ENCODE measurements around the gene ERP27. TPM values are rescaled to one million over a fixed set of nuclear protein-coding genes. Genes with fewer than 3 reads are reported as not detected.

The ERP27 gene
- total and polyA plus RNA-seq, 2 of the 8 experiments (the other 6 are each of a cell fraction or from before 2014, with no cell fraction given), result not detected

DNA sequence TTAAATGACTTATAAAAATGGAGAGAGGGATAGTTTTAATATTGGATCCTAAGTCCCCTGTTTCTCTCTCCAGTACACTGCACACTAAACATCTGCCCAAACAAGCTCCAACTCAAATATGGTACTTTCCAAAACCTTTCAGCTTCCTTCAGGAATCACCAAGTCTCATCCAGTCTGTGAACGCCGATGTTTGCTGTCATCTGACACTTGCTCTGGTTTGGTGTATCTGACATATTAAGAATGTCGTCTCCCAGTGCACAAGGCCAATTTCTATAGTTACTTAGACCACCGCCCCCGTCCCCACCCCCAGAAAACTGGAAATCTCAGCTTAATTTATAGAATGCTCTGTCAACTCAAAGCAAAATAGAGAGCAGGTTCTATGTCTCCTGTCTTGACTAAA is 47.6 kb downstream of the ERP27 start:
- H3K23me2 ChIP-seq (ENCODE audit: low read depth, low read length), result no peaks in the 10 kb centered on the region
- H4K5ac ChIP-seq (ENCODE audit: insufficient read length, low read depth, low read length), result no peak overlapping the region
- no peak for TF ChIP-seq TAF7 (optimal IDR thresholded peaks at IDR 0.05; ENCODE audit: borderline replicate concordance, low read depth, low read length)
- no peak overlapping the region for H4K8ac ChIP-seq (ENCODE audit: extremely low read depth, insufficient read depth, low read length)
- H2BK5ac ChIP-seq (ENCODE audit: low read depth, low read length), result no peak overlapping the region
- H3K9me3 ChIP-seq (ENCODE audit: insufficient read depth in 2 of 2, low read depth in 1 of 2, low read length in 1 of 2), result no peaks in the 10 kb centered on the region
- H3K9ac ChIP-seq (replicated peaks in 1 of 4; ENCODE audit: extremely low read depth in 1 of 4, low read depth in 3 of 4, low read length in 3 of 4), result no peak overlapping the region
- H3K4ac ChIP-seq (replicated peaks; ENCODE audit: insufficient read length, low read depth, low read length), result no peak overlapping the region
- no peaks in the 10 kb centered on the region for H3K27me3 ChIP-seq (replicated peaks in 1 of 4; ENCODE audit: control insufficient read depth in 3 of 4, extremely low read depth in 1 of 4, insufficient read depth in 3 of 4, low read length in 3 of 4)
- no peak overlapping the region for H2BK15ac ChIP-seq (ENCODE audit: low read length)
- H3K23ac ChIP-seq (ENCODE audit: insufficient read length), result no peak overlapping the region
- FAIRE-seq (no peak), DNase-seq (ENCODE audit: low read depth in 1 of 2, low spot score in 2 of 2) (no peak)
- no peak overlapping the region for H3K4me3 ChIP-seq (ENCODE audit: extremely low read depth in 1 of 4, insufficient read depth in 2 of 4, low read depth in 3 of 4, low read length in 4 of 4)
- H3K4me1 ChIP-seq (replicated peaks in 1 of 4; ENCODE audit: control insufficient read depth in 3 of 4, insufficient read depth in 4 of 4, low read length in 3 of 4), result no peaks in the 10 kb centered on the region
- H2BK120ac ChIP-seq (replicated peaks; ENCODE audit: low read depth, low read length), result no peak overlapping the region
- H2BK12ac ChIP-seq (ENCODE audit: low read depth, low read length), result no peak overlapping the region
- ChIA-PET CTCF (ENCODE audit: partially characterized antibody) (interaction anchor here (0.6 to 1.4 kb wide), 5 partner anchors 9 to 594 kb away, joined by 3 to 6 read pairs (median 3); no protein-coding TSS in a partner anchor), POLR2A (ENCODE audit: partially characterized antibody) (no interaction called here)
- H2BK20ac ChIP-seq (ENCODE audit: low read length), result no peak overlapping the region
- H2AK5ac ChIP-seq (ENCODE audit: low read depth, low read length), result no peak overlapping the region
- no peaks in the 10 kb centered on the region for H3K79me1 ChIP-seq (ENCODE audit: low read depth, low read length)
- H3K56ac ChIP-seq (replicated peaks; ENCODE audit: insufficient read length, low read depth, low read length), result no peak overlapping the region
- no peak overlapping the region for H2AFZ ChIP-seq (ENCODE audit: low read length)
- H3K27ac ChIP-seq (ENCODE audit: low read depth, low read length), result no peak overlapping the region
- H3K36me3 ChIP-seq (ENCODE audit: control insufficient read depth in 2 of 4, insufficient read depth in 4 of 4, low read length in 3 of 4), result no peaks in the 10 kb centered on the region
- WGBS, 2 experiments (ENCODE audit: extremely low coverage in 1 of 2, insufficient coverage in 1 of 2, insufficient read length in 1 of 2, insufficient replicate concordance in 2 of 2, low coverage in 1 of 2, low lambda C conversion rate in 2 of 2, missing lambda C conversion rate in 1 of 2), result 90% methylated on average over 5 of the region's 5 CpGs; no CpG with 5 or more reads in 1 of the 2 experiments
- H4K91ac ChIP-seq (replicated peaks; ENCODE audit: insufficient read length, low read length), result no peak overlapping the region
- H3K18ac ChIP-seq (ENCODE audit: extremely low read depth, low read length), result no peak overlapping the region
- H3K4me2 ChIP-seq (ENCODE audit: insufficient read depth in 1 of 2, low read depth in 2 of 2, low read length in 2 of 2), result no peak overlapping the region
- H4K20me1 ChIP-seq (replicated peaks in 1 of 2; ENCODE audit: control insufficient read depth in 1 of 2, insufficient read depth in 2 of 2, low read length in 2 of 2), result no peaks in the 10 kb centered on the region
- no peak overlapping the region for H3K14ac ChIP-seq (ENCODE audit: insufficient read length)
- no peaks in the 10 kb centered on the region for H3K79me2 ChIP-seq (ENCODE audit: control insufficient read depth in 1 of 2, insufficient read depth in 2 of 2, low read length in 2 of 2)

Measured in H1 (cell line).